ENCODE measurements around the gene SPOP. TPM values are rescaled to one million over a fixed set of nuclear protein-coding genes. Genes with fewer than 3 reads are reported as not detected.
"Not testable (repeated sequence)": the region's sequence is repeated elsewhere in the genome, so short reads cannot be mapped to it uniquely, and the experiment has no call there.

The SPOP gene
- total RNA-seq, result 10 to 100 TPM; 62.3 to 66.8 TPM

GRCh38 chr17:49677933-49678847 lies at the start of gene SPOP:
Gene SPOP (minus strand): TSS chr17:49678097. CDS start chr17:49622810, 55,287 bp downstream.
- Mint-ChIP-seq H3K4me1 (peaks cover 37% of the 10 kb centered on the region), H3K9me3 (peaks cover 4% of the 10 kb centered on the region), H3K27me3 (no peaks in the 10 kb centered on the region), H3K36me3 (ENCODE audit: low read depth) (peaks cover 51% of the 10 kb centered on the region), H3K27ac (peak within 1 kb of the TSS; percentile 97), H3K4me3 (peak within 1 kb of the TSS; percentile 86)
- peak; percentile 96 for ATAC-seq (replicated peaks)

- no peaks in the 10 kb centered on the region for H3K27me3 Mint-ChIP-seq
These were observed 49.5 kb upstream of the SPOP start for GRCh38 chr17:49727380-49727779.

DNA sequence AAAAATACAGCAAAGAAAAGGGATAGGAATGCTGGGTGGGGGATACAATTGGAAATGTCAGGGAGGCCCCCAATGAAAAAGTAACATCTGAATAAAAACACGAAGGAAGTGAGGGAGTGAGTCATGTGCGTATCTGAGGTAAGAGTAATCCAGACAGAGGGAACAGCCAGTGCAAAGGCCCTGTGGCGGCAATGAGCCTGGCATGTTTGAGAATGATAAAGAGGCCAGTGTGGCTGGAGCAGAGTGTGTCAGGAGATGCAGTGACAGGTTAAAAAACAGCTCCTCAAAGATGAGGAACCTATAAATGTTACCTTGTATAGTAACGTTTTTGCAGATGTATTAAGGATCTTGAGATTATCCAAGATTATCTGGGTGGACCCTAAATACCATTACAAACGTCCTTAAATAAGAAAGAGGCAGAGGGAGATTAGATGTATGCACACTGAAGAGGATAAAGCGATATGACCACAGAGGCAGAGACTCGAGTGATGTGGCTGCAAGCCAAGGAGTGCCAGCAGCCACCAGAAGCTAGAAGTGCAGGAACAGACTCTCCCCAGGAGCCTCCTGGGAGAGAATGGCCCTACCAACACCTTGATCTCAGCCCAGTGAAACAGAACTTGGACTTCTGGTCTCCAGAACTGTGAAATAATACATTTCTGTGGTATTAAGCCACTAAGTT lies 47.7 kb upstream of the SPOP start:
- Mint-ChIP-seq H3K4me1 (peaks cover 27% of the 10 kb centered on the region), H3K36me3 (ENCODE audit: low read depth) (peaks cover 66% of the 10 kb centered on the region), H3K9me3 (no peaks in the 10 kb centered on the region), H3K27me3 (no peaks in the 10 kb centered on the region), H3K27ac (peak overlapping the region; percentile 72), H3K4me3 (no peak overlapping the region)
- no peak for ATAC-seq (replicated peaks)

More at GRCh38 chr17:49727380-49727779, 49.5 kb upstream of the SPOP start:
- Mint-ChIP-seq H3K27ac (no peak overlapping the region), H3K9me3 (no peaks in the 10 kb centered on the region), H3K36me3 (ENCODE audit: low read depth) (peaks cover 61% of the 10 kb centered on the region), H3K4me1 (peaks cover 36% of the 10 kb centered on the region), H3K4me3 (no peak overlapping the region)
- ATAC-seq (replicated peaks), result no peak

GRCh38 chr17:49724552-49724951 lies 46.7 kb upstream of the SPOP start:
- not testable (repeated sequence) for ATAC-seq (replicated peaks); H3K27me3 Mint-ChIP-seq; H3K4me3 Mint-ChIP-seq; H3K9me3 Mint-ChIP-seq
- peak overlapping the region; percentile 72 for H3K27ac Mint-ChIP-seq
- H3K4me1 Mint-ChIP-seq, result peaks cover 20% of the 10 kb centered on the region
- peaks cover 77% of the 10 kb centered on the region for H3K36me3 Mint-ChIP-seq (ENCODE audit: low read depth)

DNA sequence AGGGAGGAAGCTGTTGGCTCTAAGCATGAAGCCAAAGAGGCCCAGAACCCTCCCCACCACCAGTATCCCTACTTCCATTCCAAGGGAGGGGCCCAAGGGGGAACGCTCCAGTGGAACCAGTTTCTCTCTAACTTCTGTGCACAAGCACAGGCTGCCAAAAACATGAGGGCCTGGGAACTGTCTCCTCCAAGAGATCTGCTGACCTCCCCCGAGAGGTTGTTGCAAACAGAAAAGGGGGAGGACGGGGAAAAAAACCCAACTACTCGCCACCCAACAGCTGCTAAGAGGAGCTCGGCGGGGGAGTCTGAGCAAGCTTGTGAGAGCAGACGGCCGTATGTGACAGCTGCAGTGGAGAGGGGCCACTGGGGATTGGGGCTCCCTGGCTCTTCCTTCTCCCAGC lies 45.5 kb upstream of the SPOP start:
- H3K9me3 Mint-ChIP-seq, result no peaks in the 10 kb centered on the region
- peaks cover 79% of the 10 kb centered on the region for H3K36me3 Mint-ChIP-seq (ENCODE audit: low read depth)
- H3K27ac Mint-ChIP-seq, result peak overlapping the region; percentile 72
- no peak for ATAC-seq (replicated peaks)
- no peak overlapping the region for H3K4me3 Mint-ChIP-seq
- H3K27me3 Mint-ChIP-seq, result no peaks in the 10 kb centered on the region
- H3K4me1 Mint-ChIP-seq, result peaks cover 11% of the 10 kb centered on the region

DNA sequence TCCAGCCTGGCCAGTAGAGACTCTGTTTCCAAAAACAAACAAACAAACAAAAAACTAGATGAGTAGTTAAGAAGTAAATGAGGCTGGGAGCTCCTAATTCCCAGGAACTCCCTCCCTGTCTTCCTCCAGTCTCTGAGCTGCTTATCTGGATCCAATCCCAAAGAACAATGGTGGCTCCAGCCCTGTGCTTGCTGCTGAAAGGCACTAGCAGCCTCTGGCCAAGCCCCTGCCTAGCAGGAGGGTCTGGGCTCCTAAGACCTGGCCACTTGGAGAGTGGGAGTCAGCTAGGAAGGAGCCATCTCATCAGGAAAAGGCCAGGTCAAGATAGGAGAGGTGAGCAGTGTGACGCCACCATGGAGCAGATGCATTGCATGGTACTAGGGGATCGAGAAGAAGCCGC lies 44.2 kb upstream of the SPOP start:
- H3K9me3 Mint-ChIP-seq, result no peaks in the 10 kb centered on the region
- peaks cover 81% of the 10 kb centered on the region for H3K36me3 Mint-ChIP-seq (ENCODE audit: low read depth)
- H3K27me3 Mint-ChIP-seq, result no peaks in the 10 kb centered on the region
- no peak overlapping the region for H3K4me3 Mint-ChIP-seq
- H3K4me1 Mint-ChIP-seq, result peaks cover 17% of the 10 kb centered on the region
- H3K27ac Mint-ChIP-seq, result no peak overlapping the region
- no peak for ATAC-seq (replicated peaks)

GRCh38 chr17:49717371-49717861 lies 39.5 kb upstream of the SPOP start:
- peaks cover 94% of the 10 kb centered on the region for H3K36me3 Mint-ChIP-seq (ENCODE audit: low read depth)
- peak; percentile 74 for ATAC-seq (replicated peaks)
- peak overlapping the region; percentile 77 for H3K4me3 Mint-ChIP-seq
- H3K9me3 Mint-ChIP-seq, result no peaks in the 10 kb centered on the region
- no peaks in the 10 kb centered on the region for H3K27me3 Mint-ChIP-seq
- peak overlapping the region; percentile 97 for H3K27ac Mint-ChIP-seq
- H3K4me1 Mint-ChIP-seq, result peaks cover 39% of the 10 kb centered on the region

DNA sequence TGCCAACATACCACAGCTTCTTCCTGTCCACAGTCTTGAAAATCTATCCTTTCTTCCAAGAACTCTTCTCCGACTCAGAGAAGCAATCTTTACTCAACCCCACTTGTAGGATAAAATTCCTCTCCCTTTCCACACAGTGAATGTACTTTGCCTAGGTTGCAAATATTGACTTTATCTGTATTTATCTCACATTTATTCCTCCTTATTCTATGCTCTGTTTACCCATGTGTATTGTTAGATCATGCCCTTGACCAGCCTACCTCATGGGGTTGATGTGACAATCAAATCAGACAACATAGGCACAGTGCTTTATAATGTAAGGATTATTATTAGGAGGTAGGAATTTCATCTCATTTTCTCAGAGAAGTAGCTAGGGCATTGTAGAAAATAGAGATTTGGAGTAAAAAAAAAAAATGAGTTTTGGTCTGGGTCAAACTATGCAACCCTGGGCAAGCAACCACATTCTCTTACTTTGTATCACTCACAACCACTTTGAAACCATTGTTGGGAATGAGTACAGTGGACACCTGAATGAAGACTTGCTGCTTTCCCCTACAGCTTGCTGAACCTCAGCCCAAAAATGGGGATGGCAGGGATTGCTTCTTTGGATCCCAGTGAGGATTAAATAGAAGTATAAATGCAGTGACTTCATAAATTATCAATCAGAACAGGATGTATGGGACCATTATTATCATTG lies 38.9 kb upstream of the SPOP start:
- peak overlapping the region; percentile 77 for H3K4me3 Mint-ChIP-seq
- H3K9me3 Mint-ChIP-seq, result no peaks in the 10 kb centered on the region
- H3K27me3 Mint-ChIP-seq, result no peaks in the 10 kb centered on the region
- H3K4me1 Mint-ChIP-seq, result peaks cover 39% of the 10 kb centered on the region
- peak overlapping the region; percentile 97 for H3K27ac Mint-ChIP-seq
- ATAC-seq (replicated peaks), result peak; percentile 37
- peaks cover 94% of the 10 kb centered on the region for H3K36me3 Mint-ChIP-seq (ENCODE audit: low read depth)

- ATAC-seq (replicated peaks), result peak; percentile 44
These were observed 37.9 kb upstream of the SPOP start for GRCh38 chr17:49715717-49716279.

GRCh38 chr17:49715216-49715615 lies 37.3 kb upstream of the SPOP start:
- Mint-ChIP-seq H3K4me3 (peak overlapping the region; percentile 77), H3K27ac (peak overlapping the region; percentile 97), H3K27me3 (no peaks in the 10 kb centered on the region), H3K4me1 (peaks cover 44% of the 10 kb centered on the region), H3K36me3 (ENCODE audit: low read depth) (peaks cover 94% of the 10 kb centered on the region), H3K9me3 (no peaks in the 10 kb centered on the region)
- ATAC-seq (replicated peaks), result peak; percentile 76

More at GRCh38 chr17:49715717-49716279, 37.9 kb upstream of the SPOP start:
- H3K36me3 Mint-ChIP-seq (ENCODE audit: low read depth), result peaks cover 94% of the 10 kb centered on the region
- no peaks in the 10 kb centered on the region for H3K9me3 Mint-ChIP-seq
- H3K27me3 Mint-ChIP-seq, result no peaks in the 10 kb centered on the region
- H3K4me1 Mint-ChIP-seq, result peaks cover 44% of the 10 kb centered on the region
- peak overlapping the region; percentile 97 for H3K27ac Mint-ChIP-seq
- H3K4me3 Mint-ChIP-seq, result peak overlapping the region; percentile 77

DNA sequence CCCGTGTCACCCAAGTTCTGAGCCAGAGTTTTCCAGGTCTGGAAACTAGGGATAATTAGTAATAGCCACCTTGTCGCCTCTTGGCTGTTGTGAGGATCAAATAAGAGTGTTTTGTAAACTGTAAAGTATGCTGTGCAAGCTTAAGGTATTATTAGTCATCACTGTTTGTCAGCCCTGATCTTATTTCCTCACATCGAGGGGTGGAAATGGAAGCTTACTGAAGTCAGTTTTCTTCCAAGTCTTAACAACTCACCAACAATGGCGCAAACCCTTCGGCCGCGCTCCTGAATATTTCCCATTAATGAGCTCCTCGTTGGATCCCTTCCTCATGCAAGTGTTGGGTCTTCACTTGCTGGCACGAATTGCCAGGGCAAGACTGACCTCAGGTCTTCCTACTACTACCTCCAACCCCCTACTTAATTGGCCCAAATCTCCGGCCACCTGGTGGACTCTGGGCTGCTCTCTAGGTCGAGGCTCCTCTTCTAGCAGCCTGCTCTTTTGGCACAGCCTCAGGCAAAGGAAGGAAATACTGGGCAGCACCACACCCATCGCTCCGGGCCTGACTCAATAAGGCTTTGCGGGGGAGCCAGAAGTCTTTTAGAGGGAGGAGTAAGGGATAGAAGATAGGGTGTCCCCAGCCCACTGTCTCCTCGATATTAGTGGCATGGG lies 30.8 kb upstream of the SPOP start:
- no peaks in the 10 kb centered on the region for H3K9me3 Mint-ChIP-seq
- peaks cover 61% of the 10 kb centered on the region for H3K36me3 Mint-ChIP-seq (ENCODE audit: low read depth)
- peaks cover 21% of the 10 kb centered on the region for H3K4me1 Mint-ChIP-seq
- ATAC-seq (replicated peaks), result peak; percentile 40
- no peaks in the 10 kb centered on the region for H3K27me3 Mint-ChIP-seq
- peak overlapping the region; percentile 92 for H3K4me3 Mint-ChIP-seq
- peak overlapping the region; percentile 94 for H3K27ac Mint-ChIP-seq

DNA sequence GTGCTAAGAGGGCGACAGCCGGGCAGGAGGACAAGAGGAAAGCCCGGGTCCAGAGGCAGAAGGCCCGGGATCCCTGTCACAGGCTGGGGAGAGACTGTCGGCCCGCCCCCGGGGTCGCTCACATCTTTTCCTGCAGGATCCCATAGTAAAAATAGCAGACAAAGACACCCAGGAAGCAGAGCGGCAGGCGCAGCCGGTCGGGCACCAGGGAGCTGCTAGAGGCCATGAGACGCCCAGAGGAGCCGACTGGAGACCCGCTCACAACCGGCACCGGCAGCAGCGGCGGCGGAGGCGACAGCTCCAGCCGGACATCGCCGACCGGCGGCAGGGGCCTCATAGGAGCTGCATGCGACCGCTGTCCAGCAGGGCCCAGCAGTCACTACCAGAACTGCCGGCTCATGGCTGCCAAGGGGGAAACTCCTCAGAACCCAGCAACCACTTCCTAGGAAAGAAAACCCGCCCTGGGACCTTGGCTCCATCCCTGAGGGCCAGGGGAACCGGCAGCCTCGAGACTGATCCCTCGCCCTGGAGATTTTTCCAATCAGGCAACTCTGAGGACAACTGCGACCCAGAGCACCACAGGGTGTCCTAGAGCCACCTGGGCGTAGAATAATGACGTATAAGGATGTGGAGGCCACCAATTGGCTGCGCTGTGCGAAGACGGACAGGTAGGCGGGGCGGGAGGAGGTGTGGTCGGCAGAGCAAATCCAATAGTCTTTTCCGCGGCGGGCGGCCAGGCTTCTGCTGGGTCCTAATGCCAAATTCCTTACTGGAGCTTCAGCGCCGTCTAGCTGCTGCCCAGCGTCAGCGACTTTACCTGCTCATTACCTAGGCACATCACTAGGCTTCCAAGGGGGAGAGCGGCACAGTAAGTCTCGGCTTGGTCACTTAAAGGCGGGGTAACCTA lies 30.0 kb upstream of the SPOP start, which contains the start of gene SLC35B1:
TSS of gene SLC35B1 (minus strand) at position 357 of the 907 bp plus-strand sequence. CDS start at position 226, 131 bp downstream.
- Mint-ChIP-seq H3K4me3 (peak within 1 kb of the TSS; percentile 92), H3K9me3 (no peaks in the 10 kb centered on the region), H3K27ac (peak within 1 kb of the TSS; percentile 94), H3K27me3 (no peaks in the 10 kb centered on the region), H3K4me1 (peaks cover 19% of the 10 kb centered on the region), H3K36me3 (ENCODE audit: low read depth) (peaks cover 66% of the 10 kb centered on the region)
- ATAC-seq (replicated peaks), result peak; percentile 95

DNA sequence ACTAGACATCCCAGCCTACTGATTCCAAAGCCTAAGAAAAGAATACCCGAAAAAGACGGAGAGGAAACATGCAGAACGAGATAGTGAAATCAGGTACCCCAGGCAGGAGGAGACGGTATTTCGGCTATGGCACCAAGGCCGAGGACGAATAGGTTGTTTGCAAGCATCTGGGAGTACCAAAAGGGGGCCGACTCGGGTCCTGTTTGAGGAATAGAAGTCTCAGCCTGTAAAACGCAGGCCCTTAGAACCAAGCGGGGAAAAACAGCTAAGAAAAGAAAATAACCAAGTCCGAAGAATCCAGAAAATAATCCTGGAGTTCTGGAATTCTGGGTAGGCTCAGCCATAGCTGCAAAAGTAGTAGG lies 29.3 kb upstream of the SPOP start:
- peak overlapping the region; percentile 92 for H3K4me3 Mint-ChIP-seq
- peaks cover 19% of the 10 kb centered on the region for H3K4me1 Mint-ChIP-seq
- H3K27me3 Mint-ChIP-seq, result no peaks in the 10 kb centered on the region
- H3K27ac Mint-ChIP-seq, result peak overlapping the region; percentile 94
- H3K36me3 Mint-ChIP-seq (ENCODE audit: low read depth), result peaks cover 67% of the 10 kb centered on the region
- ATAC-seq (replicated peaks), result no peak
- H3K9me3 Mint-ChIP-seq, result no peaks in the 10 kb centered on the region

All from activated T-helper 17 cell treated with anti-CD3 and anti-CD28 coated beads, Interleukin-2, amount 50 U/mL, for 72 hours (primary cell).